Peyer's patch (tissue), 4 donors: ENCODE measurements around the gene ENO1. TPM values are rescaled to one million over a fixed set of nuclear protein-coding genes. Genes with fewer than 3 reads are reported as not detected.

ENCODE experiments used
- DNase-seq, 3 donors: peaks; one replicate each; pipeline ENCODE4 v3.0.0-alpha.2; 2017 to 2019
- H3K27ac ChIP-seq, 4 donors: fragments of 200-600 bp; sonication (generic); one replicate each; pipeline ENCODE4 v1.5.1; 2016 to 2019
- H3K27me3 ChIP-seq, 2 donors: fragments of 200-600 bp; sonication (generic); one replicate each; pipeline ENCODE4 v1.5.1; 2019
- H3K36me3 ChIP-seq, 3 donors: fragments of 200-600 bp; sonication (generic); one replicate each; pipeline ENCODE4 v1.5.1; 2016 to 2019
- H3K4me1 ChIP-seq, 4 donors: fragments of 200-600 bp; sonication (generic); one replicate each; pipeline ENCODE4 v1.5.1; 2016 to 2019
- H3K4me3 ChIP-seq, 4 donors: fragments of 200-600 bp; sonication (generic); 1 replicate in 3 of 4; 2 replicates in 1 of 4; pipeline ENCODE4 v1.5.1; 2016 to 2019; ENCODE audit warnings: mild to moderate bottlenecking in 1 of 4
- H3K9me3 ChIP-seq, 4 donors: fragments of 200-600 bp; sonication (generic); one replicate each; pipeline ENCODE4 v1.5.1; 2016 to 2019; ENCODE audit warnings: mild to moderate bottlenecking in 1 of 4
- CTCF ChIP-seq, 6 experiments: fragments of 450-650 bp in 4 of 6; fragments of 200-600 bp in 2 of 6; sonication (generic) in 1 of 6; IDR thresholded peaks; one replicate each; pipeline ENCODE4 v1.5.1; 2017 to 2019; ENCODE audit warnings: antibody characterized with exemption in 6 of 6, mild to moderate bottlenecking in 3 of 6, moderate library complexity in 1 of 6
- POLR2A ChIP-seq, 2 donors: fragments of 450-650 bp; IDR thresholded peaks; one replicate each; pipeline ENCODE4 v1.5.1; 2017; ENCODE audit warnings: antibody characterized with exemption in 2 of 2, mild to moderate bottlenecking in 2 of 2, moderate library complexity in 2 of 2
- total RNA-seq, 4 donors: library from RNA; depleted of rRNA; stranded (reverse); fragments of >200 nt; gene quantifications; one replicate each; pipeline ENCODE4 v1.1.0, GENCODE V29; 2016

The ENO1 gene
- total RNA-seq, 4 donors from 2014 or later: 355 to 547 (median 484) TPM

GRCh38 chr1:8858888-8859706 lies 19.4 kb downstream of the ENO1 start:
- no peaks in the 10 kb centered on the region for H3K27me3 ChIP-seq
- peak overlapping the region in 2 of 4 donors; percentile 5 to 25 for H3K27ac ChIP-seq
- DNase-seq: peak in 2 of 3 donors; percentile 39 to 61
- peaks cover 0 to 16% (median 2%) of the 10 kb centered on the region in 4 donors for H3K4me1 ChIP-seq
- no peak overlapping the region for H3K4me3 ChIP-seq
- peaks cover 0 to 75% (median 0%) of the 10 kb centered on the region in 3 donors for H3K36me3 ChIP-seq
- H3K9me3 ChIP-seq: no peaks in the 10 kb centered on the region
- TF ChIP-seq CTCF (IDR thresholded peaks at IDR 0.05): peak; percentile 29 to 68 (median 64)
- no peak for TF ChIP-seq POLR2A (IDR thresholded peaks at IDR 0.05)

GRCh38 chr1:8858112-8858668 lies 20.3 kb downstream of the ENO1 start:
- peak in 2 of 3 donors; percentile 39 to 55 for DNase-seq
- Histone ChIP-seq H3K27ac (peak overlapping the region in 2 of 4 donors; percentile 7 to 25), H3K4me1 (peaks cover 0 to 16% (median 2%) of the 10 kb centered on the region in 4 donors), H3K9me3 (no peaks in the 10 kb centered on the region), H3K4me3 (no peak overlapping the region), H3K27me3 (no peaks in the 10 kb centered on the region), H3K36me3 (peaks cover 0 to 66% (median 0%) of the 10 kb centered on the region in 3 donors)
- TF ChIP-seq POLR2A (IDR thresholded peaks at IDR 0.05) (no peak), CTCF (IDR thresholded peaks at IDR 0.05) (no peak)

GRCh38 chr1:8856689-8857412 lies 21.6 kb downstream of the ENO1 start:
- Histone ChIP-seq H3K36me3 (peaks cover 0 to 52% (median 0%) of the 10 kb centered on the region in 3 donors), H3K4me3 (no peak overlapping the region), H3K27me3 (no peaks in the 10 kb centered on the region), H3K9me3 (no peaks in the 10 kb centered on the region), H3K4me1 (peaks cover 0 to 16% (median 2%) of the 10 kb centered on the region in 4 donors), H3K27ac (no peak overlapping the region)
- TF ChIP-seq POLR2A (IDR thresholded peaks at IDR 0.05) (no peak), CTCF (IDR thresholded peaks at IDR 0.05) (no peak)
- no peak for DNase-seq

- TF ChIP-seq POLR2A (IDR thresholded peaks at IDR 0.05): no peak
- TF ChIP-seq CTCF (IDR thresholded peaks at IDR 0.05): no peak
- Histone ChIP-seq H3K36me3 (peaks cover 0 to 28% (median 0%) of the 10 kb centered on the region in 3 donors), H3K9me3 (no peaks in the 10 kb centered on the region), H3K27me3 (no peaks in the 10 kb centered on the region), H3K4me3 (no peak overlapping the region), H3K27ac (no peak overlapping the region), H3K4me1 (peaks cover 0 to 17% (median under 1%) of the 10 kb centered on the region in 4 donors)
- no peak for DNase-seq
These were observed 24.2 kb downstream of the ENO1 start for GRCh38 chr1:8854240-8854639.

GRCh38 chr1:8851060-8851459 lies 27.4 kb downstream of the ENO1 start:
- Histone ChIP-seq H3K4me3 (no peak overlapping the region), H3K27me3 (no peaks in the 10 kb centered on the region), H3K27ac (no peak overlapping the region), H3K4me1 (peaks cover 0 to 24% (median 0%) of the 10 kb centered on the region in 4 donors), H3K36me3 (no peaks in the 10 kb centered on the region), H3K9me3 (no peaks in the 10 kb centered on the region)
- TF ChIP-seq POLR2A (IDR thresholded peaks at IDR 0.05) (no peak), CTCF (IDR thresholded peaks at IDR 0.05) (no peak)
- DNase-seq: no peak
